LNCAP (cell line): Measurements from ENCODE around the gene BEST1.

Source experiments
- CTCF ChIP-seq: fragments of 450-650 bp; IDR thresholded peaks from 2 replicates; pipeline ENCODE4 v1.5.1; 2017; ENCODE audit warnings: mild to moderate bottlenecking

The BEST1 gene

GRCh38 chr11:61923166-61924063, 26.7 kb upstream of the BEST1 start:
- TF ChIP-seq CTCF: no peak

- TF ChIP-seq CTCF: no peak
Measured at GRCh38 chr11:61924064-61924455, 26.1 kb upstream of the BEST1 start.

- TF ChIP-seq CTCF: no peak
Measured at GRCh38 chr11:61925736-61926135, 24.4 kb upstream of the BEST1 start.

GRCh38 chr11:61926235-61926634, 23.9 kb upstream of the BEST1 start:
- TF ChIP-seq CTCF: no peak

GRCh38 chr11:61927501-61927900, 22.6 kb upstream of the BEST1 start:
- no peak for TF ChIP-seq CTCF

- TF ChIP-seq CTCF: no peak
Measured at GRCh38 chr11:61928606-61929005, 21.5 kb upstream of the BEST1 start.

- no peak for TF ChIP-seq CTCF
Measured at GRCh38 chr11:61930933-61931332, 19.2 kb upstream of the BEST1 start.
